T-cell (primary cell): Measurements from ENCODE around the gene UQCRQ. TPM values are rescaled to one million over a fixed set of nuclear protein-coding genes. Genes with fewer than 3 reads are reported as not detected.
A peak's percentile ranks its signal among the peaks of the same experiment; 100 is the strongest.

Source experiments
- ATAC-seq, 4 experiments: fragments of 200-7000 bp in 3 of 4; fragments of 150-1000 bp in 1 of 4; cut with Tn5 transposase; replicated peaks in 1 of 4; 1 replicate in 3 of 4; 2 replicates in 1 of 4; pipeline ENCODE4 v1.10.0; 2021; ENCODE audit warnings: moderate library complexity in 3 of 4, mild to moderate bottlenecking in 2 of 4, moderate number of reproducible peaks in 1 of 4
- CTCF ChIA-PET, 2 donors: fragments of 300-600 bp; sonication (Branson Sonifier 250); formaldehyde crosslinking; loops; one replicate each; lab custom pipeline; 2022; ENCODE audit warnings: antibody characterized with exemption in 2 of 2; lab: Charles Lee
- POLR2A ChIA-PET, 2 donors: fragments of 300-600 bp; sonication (Branson Sonifier 250); formaldehyde crosslinking; loops; one replicate each; lab custom pipeline; 2022; ENCODE audit warnings: antibody characterized with exemption in 2 of 2; lab: Charles Lee
- DNase-seq, 35 experiments: peaks; one replicate each; pipeline versions ENCODE4 v3.0.0 to v3.0.0-alpha.2; 2013 to 2023
- H3K27ac ChIP-seq: one replicate; pipeline ENCODE4 v1.5.1; 2013; ENCODE audit warnings: low read length
- H3K27me3 ChIP-seq, 2 experiments: replicated peaks in 1 of 2; 1 replicate in 1 of 2; 2 replicates in 1 of 2; pipeline versions ENCODE4 v1.6.1 to v1.7.0; 2013; ENCODE audit warnings: low read length in 1 of 2, mixed read lengths in 1 of 2; ENCODE audit not compliant: control insufficient read depth in 2 of 2, insufficient read depth in 2 of 2; ENCODE audit errors: extremely low read depth in 1 of 2
- H3K36me3 ChIP-seq, 2 donors: 1 replicate in 1 of 2; 2 replicates in 1 of 2; pipeline versions ENCODE4 v1.6.1 to v1.7.0; 2013; ENCODE audit warnings: low read length in 1 of 2; ENCODE audit not compliant: control insufficient read depth in 2 of 2, insufficient read depth in 1 of 2; ENCODE audit errors: extremely low read depth in 1 of 2
- H3K4me1 ChIP-seq, 2 experiments: 1 replicate in 1 of 2; 2 replicates in 1 of 2; pipeline versions ENCODE4 v1.6.1 to v1.7.0; 2013; ENCODE audit warnings: low read length in 2 of 2, mixed read lengths in 1 of 2; ENCODE audit not compliant: insufficient read depth in 2 of 2, control insufficient read depth in 1 of 2; ENCODE audit errors: extremely low read depth in 1 of 2
- H3K4me3 ChIP-seq, 2 donors: 1 replicate in 1 of 2; 2 replicates in 1 of 2; pipeline versions ENCODE4 v1.5.1 to v1.7.0; 2013; ENCODE audit warnings: mild to moderate bottlenecking in 2 of 2, low read length in 1 of 2, moderate library complexity in 1 of 2; ENCODE audit not compliant: control insufficient read depth in 1 of 2; ENCODE audit errors: extremely low read depth in 1 of 2
- H3K9me3 ChIP-seq: 2 replicates; pipeline ENCODE4 v1.7.0; 2013
- H3K27ac Mint-ChIP-seq, 2 donors: one replicate each; pipeline ENCODE4 v1.8.0; 2020 to 2021; ENCODE audit warnings: mild to moderate bottlenecking in 2 of 2, mixed read lengths in 2 of 2
- H3K27me3 Mint-ChIP-seq, 2 donors: one replicate each; pipeline ENCODE4 v1.8.0; 2021 to 2022; ENCODE audit warnings: mixed read lengths in 2 of 2
- H3K36me3 Mint-ChIP-seq: one replicate; pipeline ENCODE4 v1.8.0; 2021; ENCODE audit warnings: mixed read lengths
- H3K4me1 Mint-ChIP-seq, 3 donors: one replicate each; pipeline ENCODE4 v1.8.0; 2020 to 2022; ENCODE audit warnings: mixed read lengths in 3 of 3, mild to moderate bottlenecking in 1 of 3
- H3K4me3 Mint-ChIP-seq, 3 donors: one replicate each; pipeline ENCODE4 v1.8.0; 2020 to 2022; ENCODE audit warnings: mild to moderate bottlenecking in 3 of 3, mixed read lengths in 3 of 3, moderate library complexity in 3 of 3
- H3K9me3 Mint-ChIP-seq, 3 donors: one replicate each; pipeline ENCODE4 v1.8.0; 2020 to 2022; ENCODE audit warnings: mixed read lengths in 3 of 3
- WGBS: methylation state at CpG from one replicate; pipeline ENCODE4 v1.1.5; 2013; ENCODE audit warnings: missing lambda C conversion rate; ENCODE audit not compliant: insufficient coverage; 5-methylcytosine and 5-hydroxymethylcytosine counted together
- total RNA-seq, 35 experiments: library from RNA in 6 of 35; stranded (reverse) in 6 of 35; fragments of 120-200 nt in 1 of 35; gene quantifications; one replicate each; pipeline versions ENCODE4 v1.2.1 to v1.2.4 and lab custom pipeline; 2013 to 2026

The UQCRQ gene
- total RNA-seq, 5 donors from 2014 or later (not counting 1 experiment from before 2014, with no cell fraction given): 119 to 139 (median 132) TPM

DNA sequence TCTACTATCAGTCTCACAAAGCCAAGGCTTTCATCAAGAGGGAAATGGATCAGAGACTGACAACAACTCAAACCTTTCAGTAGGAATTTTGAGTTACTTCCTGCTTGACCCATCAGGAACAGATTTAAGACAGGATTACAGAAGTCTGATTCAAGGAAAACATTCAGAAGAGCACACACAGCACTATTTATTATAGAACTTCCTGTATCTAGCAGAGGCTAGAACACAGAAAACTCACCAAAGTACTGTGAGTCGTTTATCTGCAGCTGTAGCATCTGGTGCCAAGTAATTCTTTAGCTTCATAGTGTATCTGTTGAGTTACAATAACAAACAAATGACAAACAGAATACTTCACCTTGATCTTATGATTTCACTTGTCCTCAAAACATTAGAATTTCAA lies 20.8 kb downstream of the UQCRQ start:
- H3K4me1 ChIP-seq: no peaks in the 10 kb centered on the region
- H3K27me3 Mint-ChIP-seq: no peaks in the 10 kb centered on the region
- peaks cover 41% of the 10 kb centered on the region for H3K36me3 Mint-ChIP-seq
- H3K27me3 ChIP-seq: no peaks in the 10 kb centered on the region
- no peak for DNase-seq
- no CpG with 5 or more reads among the region's 1 CpG for WGBS
- CTCF ChIA-PET: no interaction called here
- no peaks in the 10 kb centered on the region for H3K9me3 Mint-ChIP-seq
- H3K36me3 ChIP-seq: peaks cover 6 to 70% of the 10 kb centered on the region in 2 donors
- H3K4me1 Mint-ChIP-seq: no peaks in the 10 kb centered on the region
- H3K27ac Mint-ChIP-seq: peak overlapping the region in 1 of 2 donors; percentile 44
- H3K4me3 Mint-ChIP-seq: no peak overlapping the region
- no peak overlapping the region for H3K27ac ChIP-seq
- POLR2A ChIA-PET: interaction anchor here in 1 of 2 donors (0.6 kb wide), 1 partner anchor 43 kb away, joined by 4 read pairs; no protein-coding TSS in a partner anchor
- no peak for ATAC-seq
- H3K9me3 ChIP-seq: no peaks in the 10 kb centered on the region
- no peak overlapping the region for H3K4me3 ChIP-seq

DNA sequence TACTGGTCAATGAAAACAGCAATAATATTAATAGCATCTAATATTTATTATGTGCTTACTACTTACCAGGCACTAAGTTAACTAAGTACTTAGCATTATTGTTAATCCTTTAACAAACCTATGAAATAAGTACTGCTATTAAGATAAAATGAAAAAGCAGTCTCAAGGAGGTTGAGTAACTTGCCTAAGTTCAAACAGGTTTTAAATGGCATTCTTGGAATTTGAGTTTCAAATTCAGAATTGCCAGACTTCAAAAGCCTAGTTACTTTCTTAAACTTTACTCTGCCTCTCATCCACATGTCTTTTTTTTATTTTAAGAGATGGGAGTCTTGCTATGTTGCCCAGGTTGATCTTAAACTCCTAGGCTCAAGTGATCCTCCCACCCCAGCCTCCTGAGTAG lies 23.1 kb downstream of the UQCRQ start:
- Histone ChIP-seq H3K36me3 (peaks cover 6 to 74% of the 10 kb centered on the region in 2 donors), H3K9me3 (no peaks in the 10 kb centered on the region), H3K4me3 (no peak overlapping the region), H3K27me3 (no peaks in the 10 kb centered on the region), H3K4me1 (no peaks in the 10 kb centered on the region), H3K27ac (no peak overlapping the region)
- H3K27ac Mint-ChIP-seq: no peak overlapping the region
- DNase-seq (no peak), ATAC-seq (no peak)
- H3K27me3 Mint-ChIP-seq: no peaks in the 10 kb centered on the region
- ChIA-PET CTCF (interaction anchor here in 1 of 2 donors (0.6 kb wide), 1 partner anchor 72 kb away, joined by 3 read pairs; no protein-coding TSS in a partner anchor), POLR2A (interaction anchor here in 1 of 2 donors (0.6 kb wide), 1 partner anchor 119 kb away, joined by 4 read pairs; no protein-coding TSS in a partner anchor)
- H3K4me3 Mint-ChIP-seq: no peak overlapping the region
- peaks cover 0 to 2% (median 0%) of the 10 kb centered on the region in 3 donors for H3K4me1 Mint-ChIP-seq
- H3K36me3 Mint-ChIP-seq: peaks cover 54% of the 10 kb centered on the region
- H3K9me3 Mint-ChIP-seq: no peaks in the 10 kb centered on the region

DNA sequence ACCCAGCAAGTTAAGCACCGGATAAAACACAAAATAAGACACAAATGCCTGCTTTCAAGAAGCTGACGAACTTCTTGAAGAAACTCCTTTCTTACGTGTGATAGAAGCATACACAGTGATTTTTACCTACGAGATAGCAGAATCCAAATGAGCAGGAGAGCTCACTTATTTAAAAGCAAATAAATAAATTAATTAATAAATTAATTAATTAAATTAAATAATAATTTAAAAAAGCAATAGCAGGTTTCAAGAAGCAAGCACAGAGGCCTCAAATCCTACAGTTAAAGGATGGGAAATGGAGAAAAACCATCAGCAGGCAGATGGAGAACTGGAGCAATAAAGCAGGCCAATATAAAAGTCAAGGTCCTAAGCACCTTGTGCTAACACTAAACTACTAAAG lies 24.4 kb downstream of the UQCRQ start:
- CTCF ChIA-PET: interaction anchor here in 1 of 2 donors (1.0 kb wide), 1 partner anchor 11 kb away, joined by 4 read pairs; no protein-coding TSS in a partner anchor
- POLR2A ChIA-PET: no interaction called here

DNA sequence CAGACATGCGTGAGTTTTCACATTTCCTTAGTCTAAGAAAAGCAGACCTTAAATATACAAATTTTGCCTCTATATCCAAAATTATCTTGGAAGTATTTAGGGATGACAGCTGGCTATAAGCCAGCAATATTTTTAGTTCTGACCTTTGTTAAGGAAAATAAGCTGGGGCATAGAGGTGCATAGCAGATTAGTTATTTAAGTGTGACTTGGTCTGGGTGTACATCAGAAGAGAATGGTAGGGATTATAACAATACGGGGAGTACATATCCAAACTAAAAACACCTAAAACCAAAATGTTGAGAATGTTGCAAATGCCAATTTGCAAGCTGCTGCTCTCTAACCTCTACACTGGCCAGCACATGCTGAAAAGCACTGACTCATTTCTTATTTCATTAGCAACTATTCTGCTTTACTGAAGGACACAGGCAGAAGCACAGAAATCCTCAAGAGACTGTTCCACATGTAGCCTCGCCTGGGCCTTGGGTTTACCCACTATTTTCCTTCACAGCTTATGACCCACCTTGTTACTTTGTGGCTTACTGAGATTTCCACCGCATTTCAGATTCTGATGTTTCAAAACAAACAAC lies 29.4 kb downstream of the UQCRQ start:
- no peak for DNase-seq
- Histone ChIP-seq H3K9me3 (no peaks in the 10 kb centered on the region), H3K36me3 (peaks cover 5 to 66% of the 10 kb centered on the region in 2 donors), H3K27ac (no peak overlapping the region), H3K4me3 (no peak overlapping the region), H3K27me3 (no peaks in the 10 kb centered on the region), H3K4me1 (no peaks in the 10 kb centered on the region)
- ChIA-PET POLR2A (no interaction called here), CTCF (interaction anchor here in 1 of 2 donors (0.5 kb wide), 1 partner anchor 727 kb away, joined by 7 read pairs; no protein-coding TSS in a partner anchor)
- peaks cover 0 to 6% (median 4%) of the 10 kb centered on the region in 3 donors for H3K4me1 Mint-ChIP-seq
- no peak overlapping the region for H3K27ac Mint-ChIP-seq
- H3K27me3 Mint-ChIP-seq: no peaks in the 10 kb centered on the region
- WGBS: 83% methylated on average over 1 of the region's 4 CpGs
- no peak for ATAC-seq
- H3K36me3 Mint-ChIP-seq: peaks cover 54% of the 10 kb centered on the region
- H3K9me3 Mint-ChIP-seq: no peaks in the 10 kb centered on the region
- no peak overlapping the region for H3K4me3 Mint-ChIP-seq

More for the DNA sequence above, 24.4 kb downstream of the UQCRQ start:
- no peak for ATAC-seq
- no peaks in the 10 kb centered on the region for H3K9me3 Mint-ChIP-seq
- Histone ChIP-seq H3K27me3 (no peaks in the 10 kb centered on the region), H3K9me3 (no peaks in the 10 kb centered on the region), H3K4me3 (no peak overlapping the region), H3K36me3 (peaks cover 3 to 83% of the 10 kb centered on the region in 2 donors), H3K27ac (no peak overlapping the region), H3K4me1 (no peaks in the 10 kb centered on the region)
- no peak overlapping the region for H3K27ac Mint-ChIP-seq
- H3K36me3 Mint-ChIP-seq: peaks cover 60% of the 10 kb centered on the region
- WGBS: 93% methylated on average over 3 of the region's 4 CpGs
- no peak overlapping the region for H3K4me3 Mint-ChIP-seq
- DNase-seq: no peak
- H3K27me3 Mint-ChIP-seq: no peaks in the 10 kb centered on the region
- H3K4me1 Mint-ChIP-seq: peaks cover 0 to 2% (median 0%) of the 10 kb centered on the region in 3 donors

DNA sequence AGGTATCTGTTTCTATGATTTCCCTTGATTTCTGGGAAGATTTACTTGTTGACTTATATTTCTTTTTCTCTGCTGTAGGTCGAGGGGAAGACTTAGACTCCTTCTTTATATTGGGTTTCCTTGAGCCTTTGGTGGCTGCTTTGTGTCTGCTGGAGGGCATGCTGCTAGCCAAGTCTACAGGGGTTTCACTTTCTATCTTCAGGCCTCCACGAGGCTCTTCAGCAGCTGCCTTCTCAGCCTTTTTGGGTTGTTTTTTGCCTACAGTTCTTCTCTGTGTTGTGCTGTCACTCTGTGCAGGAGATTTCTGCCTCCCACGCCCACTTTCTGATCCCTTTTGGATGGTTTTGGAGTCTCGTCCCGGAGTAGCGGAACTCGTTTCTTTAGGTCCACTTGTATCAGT lies 30.2 kb downstream of the UQCRQ start:
- H3K27me3 Mint-ChIP-seq: no peaks in the 10 kb centered on the region
- peaks cover 59% of the 10 kb centered on the region for H3K36me3 Mint-ChIP-seq
- H3K4me1 Mint-ChIP-seq: peaks cover 0 to 8% (median 6%) of the 10 kb centered on the region in 3 donors
- H3K4me3 Mint-ChIP-seq: no peak overlapping the region
- WGBS: 70% methylated on average over 3 of the region's 7 CpGs
- POLR2A ChIA-PET: no interaction called here
- CTCF ChIA-PET: interaction anchor here in 1 of 2 donors (0.6 kb wide), 1 partner anchor 8 kb away, joined by 4 read pairs; no protein-coding TSS in a partner anchor
- Histone ChIP-seq H3K4me1 (no peaks in the 10 kb centered on the region), H3K27me3 (no peaks in the 10 kb centered on the region), H3K36me3 (peaks cover 5 to 62% of the 10 kb centered on the region in 2 donors), H3K27ac (no peak overlapping the region), H3K9me3 (no peaks in the 10 kb centered on the region), H3K4me3 (no peak overlapping the region)
- no peaks in the 10 kb centered on the region for H3K9me3 Mint-ChIP-seq
- no peak for ATAC-seq
- DNase-seq: no peak
- H3K27ac Mint-ChIP-seq: peak overlapping the region in 1 of 2 donors; percentile 36

DNA sequence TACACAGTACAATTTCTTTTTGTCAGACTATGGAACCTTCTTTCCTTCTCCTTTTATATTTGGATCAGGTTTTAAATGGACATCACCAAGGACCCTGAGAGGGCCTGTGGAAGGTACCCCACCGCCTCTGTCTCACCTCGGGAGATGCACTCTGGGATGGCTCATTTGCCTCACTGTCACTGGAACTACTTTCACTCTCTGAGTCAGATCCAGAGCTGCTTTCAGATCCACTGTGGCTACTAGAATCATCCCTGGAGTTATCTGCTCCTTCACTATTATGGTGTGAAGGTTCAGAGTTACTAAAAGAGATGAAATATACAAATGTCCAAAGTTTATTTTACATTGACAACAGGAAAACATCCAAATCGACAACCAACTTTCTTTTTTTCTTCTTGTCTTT lies 31.7 kb downstream of the UQCRQ start:
- Mint-ChIP-seq H3K9me3 (no peaks in the 10 kb centered on the region), H3K27me3 (no peaks in the 10 kb centered on the region), H3K27ac (no peak overlapping the region), H3K4me1 (peaks cover under 1 to 8% (median 6%) of the 10 kb centered on the region in 3 donors), H3K36me3 (peaks cover 49% of the 10 kb centered on the region), H3K4me3 (no peak overlapping the region)
- Histone ChIP-seq H3K27me3 (no peaks in the 10 kb centered on the region), H3K27ac (no peak overlapping the region), H3K4me1 (no peaks in the 10 kb centered on the region), H3K4me3 (no peak overlapping the region), H3K36me3 (peaks cover 5 to 56% of the 10 kb centered on the region in 2 donors), H3K9me3 (no peaks in the 10 kb centered on the region)
- DNase-seq: no peak
- ChIA-PET POLR2A (no interaction called here), CTCF (no interaction called here)
- no peak for ATAC-seq
- WGBS: 76% methylated on average over 3 of the region's 3 CpGs
